Suprapubic skin (tissue), 3 donors: ENCODE results near the gene CTSD.

Experiments
- CTCF ChIP-seq, 2 donors: fragments of 200-600 bp in 1 of 2; fragments of 450-650 bp in 1 of 2; sonication (generic) in 1 of 2; IDR thresholded peaks; one replicate each; pipeline ENCODE4 v1.5.1; 2016 to 2019; ENCODE audit warnings: antibody characterized with exemption in 2 of 2, mild to moderate bottlenecking in 1 of 2, moderate library complexity in 1 of 2
- POLR2A ChIP-seq, 2 donors: fragments of 450-650 bp; IDR thresholded peaks; one replicate each; pipeline ENCODE4 v1.6.1; 2017; ENCODE audit warnings: antibody characterized with exemption in 2 of 2, mild to moderate bottlenecking in 2 of 2, moderate library complexity in 2 of 2

- no peak for TF ChIP-seq CTCF (IDR thresholded peaks at IDR 0.05)
- TF ChIP-seq POLR2A (IDR thresholded peaks at IDR 0.05) = no peak
These were observed 10.3 kb downstream of the CTSD start for GRCh38 chr11:1753229-1753928.
